Tibial nerve (tissue), 4 donors: ENCODE measurements around the gene HMCN2. TPM values are rescaled to one million over a fixed set of nuclear protein-coding genes. Genes with fewer than 3 reads are reported as not detected.
"Not testable (repeated sequence)": the region's sequence is repeated elsewhere in the genome, so short reads cannot be mapped to it uniquely, and the experiment has no call there.

Source experiments
- DNase-seq, 2 donors: peaks; one replicate each; pipeline ENCODE4 v3.0.0-alpha.2; 2019; ENCODE audit warnings: low spot score in 2 of 2
- H3K27ac ChIP-seq, 4 donors: fragments of 200-600 bp; sonication (generic) in 3 of 4; one replicate each; pipeline ENCODE4 v1.5.1; 2017 to 2019; ENCODE audit warnings: mild to moderate bottlenecking in 1 of 4
- H3K27me3 ChIP-seq, 2 donors: fragments of 200-600 bp; sonication (generic) in 1 of 2; one replicate each; pipeline versions ENCODE4 v1.5.1 to v1.6.0; 2017 to 2019
- H3K36me3 ChIP-seq, 3 donors: fragments of 200-600 bp; sonication (generic); one replicate each; pipeline ENCODE4 v1.5.1; 2018 to 2019
- H3K4me1 ChIP-seq, 4 donors: fragments of 200-600 bp; sonication (generic) in 3 of 4; one replicate each; pipeline ENCODE4 v1.5.1; 2017 to 2019
- H3K4me3 ChIP-seq, 4 donors: fragments of 200-600 bp; sonication (generic) in 3 of 4; one replicate each; pipeline ENCODE4 v1.5.1; 2017 to 2019; ENCODE audit warnings: mild to moderate bottlenecking in 1 of 4, moderate library complexity in 1 of 4
- H3K9me3 ChIP-seq, 4 donors: fragments of 200-600 bp; sonication (generic) in 3 of 4; one replicate each; pipeline ENCODE4 v1.5.1; 2017 to 2019
- CTCF ChIP-seq, 5 experiments: fragments of 200-600 bp in 3 of 5; fragments of 450-650 bp in 2 of 5; sonication (generic) in 3 of 5; IDR thresholded peaks; one replicate each; pipeline ENCODE4 v1.5.1; 2016 to 2019; ENCODE audit warnings: antibody characterized with exemption in 5 of 5, mild to moderate bottlenecking in 3 of 5, moderate library complexity in 2 of 5
- EP300 ChIP-seq, 2 donors: sonication (generic); formaldehyde crosslinking; IDR thresholded peaks; one replicate each; pipeline ENCODE4 v1.6.1; 2017; ENCODE audit warnings: antibody characterized with exemption in 2 of 2, mild to moderate bottlenecking in 1 of 2
- POLR2A ChIP-seq, 2 donors: fragments of 450-650 bp; IDR thresholded peaks; one replicate each; pipeline ENCODE4 v1.6.1; 2017; ENCODE audit warnings: antibody characterized with exemption in 2 of 2, mild to moderate bottlenecking in 2 of 2, moderate library complexity in 2 of 2
- WGBS, 2 donors: methylation state at CpG; one replicate each; pipeline ENCODE4 v1.1.5; 2018; 5-methylcytosine and 5-hydroxymethylcytosine counted together
- total RNA-seq, 4 donors: library from RNA; depleted of rRNA; stranded (reverse); fragments of >200 nt; gene quantifications; one replicate each; pipeline ENCODE4 v1.1.0, GENCODE V29; 2016

HMCN2 gene
- total RNA-seq, 4 donors from 2014 or later = 0.90 to 53.7 (median 20.3) TPM

DNA sequence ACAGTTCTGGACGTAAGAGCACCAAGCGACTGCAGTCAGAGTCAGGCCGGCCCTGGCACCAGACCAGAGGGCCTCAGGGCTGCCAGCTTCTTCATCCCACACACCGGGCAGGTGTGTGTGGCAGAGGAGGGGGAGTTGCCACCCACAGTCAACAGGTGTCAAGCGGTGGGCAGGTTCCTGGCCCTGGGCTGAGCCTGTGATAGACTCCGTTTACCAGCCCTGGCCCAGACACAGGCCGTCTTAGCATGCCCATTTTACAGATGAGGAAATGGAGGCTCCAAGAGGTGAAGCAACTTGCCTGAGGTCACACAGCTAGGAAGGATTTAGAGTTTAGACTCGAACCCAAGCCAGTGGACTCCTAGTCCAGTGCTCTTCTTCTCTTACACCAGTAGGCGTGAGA, 71.8 kb downstream of the HMCN2 start:
- TF ChIP-seq EP300 (IDR thresholded peaks at IDR 0.05) (no peak), POLR2A (IDR thresholded peaks at IDR 0.05) (no peak), CTCF (IDR thresholded peaks at IDR 0.05) (no peak)
- 90 to 98% methylated on average over 5 to 8 of the region's 9 CpGs for WGBS, 2 donors
- Histone ChIP-seq H3K4me3 (no peak overlapping the region), H3K27me3 (no peaks in the 10 kb centered on the region), H3K27ac (no peak overlapping the region), H3K36me3 (no peaks in the 10 kb centered on the region), H3K4me1 (peaks cover 0 to 12% (median 0%) of the 10 kb centered on the region in 4 donors), H3K9me3 (no peaks in the 10 kb centered on the region)
- DNase-seq = no peak

- no peak overlapping the region for H3K27ac ChIP-seq
- DNase-seq = no peak
- 87 to 88% methylated on average over 16 of the region's 16 CpGs for WGBS, 2 donors
- H3K4me3 ChIP-seq = no peak overlapping the region
- TF ChIP-seq CTCF (IDR thresholded peaks at IDR 0.05) (no peak), EP300 (IDR thresholded peaks at IDR 0.05) (no peak), POLR2A (IDR thresholded peaks at IDR 0.05) (no peak)
- H3K36me3 ChIP-seq = no peaks in the 10 kb centered on the region
- H3K4me1 ChIP-seq = peaks cover 0 to 13% (median 0%) of the 10 kb centered on the region in 4 donors
- H3K9me3 ChIP-seq = no peaks in the 10 kb centered on the region
- H3K27me3 ChIP-seq = no peaks in the 10 kb centered on the region
Observed at GRCh38 chr9:130337784-130338380, 72.3 kb downstream of the HMCN2 start.

DNA sequence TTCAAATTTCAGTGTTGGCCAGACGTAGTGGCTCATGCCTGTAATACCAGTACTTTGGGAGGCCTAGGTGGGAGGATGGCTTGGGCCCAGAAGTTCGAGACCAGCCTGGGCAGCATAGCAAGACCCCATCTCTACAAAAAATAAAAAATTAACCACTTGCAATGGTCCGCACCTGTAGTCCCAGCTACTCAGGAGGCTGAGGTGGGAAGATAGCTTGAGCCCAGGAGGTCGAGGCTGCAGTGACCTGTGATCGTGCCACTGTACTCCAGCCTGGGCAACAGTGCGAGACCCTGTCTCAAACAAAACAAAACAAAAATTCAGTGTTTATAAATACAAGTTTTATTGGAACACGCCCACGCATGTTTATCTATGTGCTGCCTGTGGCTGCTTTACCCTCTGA, 73.3 kb downstream of the HMCN2 start:
- H3K27ac ChIP-seq, H3K9me3 ChIP-seq, DNase-seq, H3K27me3 ChIP-seq, H3K36me3 ChIP-seq, H3K4me3 ChIP-seq: not testable (repeated sequence)
- 87 to 88% methylated on average over 8 of the region's 8 CpGs for WGBS, 2 donors
- H3K4me1 ChIP-seq = peaks cover 0 to 19% (median 0%) of the 10 kb centered on the region in 4 donors

DNA sequence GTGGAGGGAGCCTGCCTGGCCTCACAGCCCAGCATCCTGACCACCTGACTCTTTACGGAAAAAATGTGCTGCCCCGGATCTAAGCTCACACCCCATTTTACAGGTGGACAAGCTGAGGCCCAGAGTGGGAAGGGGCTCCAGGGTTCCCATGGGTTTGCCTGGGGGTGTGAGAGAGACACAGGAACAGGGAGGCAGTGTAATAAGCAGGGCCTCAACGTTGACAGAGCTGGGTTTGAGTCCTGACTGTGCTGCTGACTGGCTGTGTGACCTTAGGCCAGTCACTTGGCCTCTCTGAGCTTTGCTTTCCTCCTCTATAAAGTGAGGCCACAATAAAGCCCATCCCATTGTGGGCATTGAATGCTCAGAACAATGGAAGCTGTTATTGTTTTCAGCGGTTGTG, 73.7 kb downstream of the HMCN2 start:
- H3K27me3 ChIP-seq = no peaks in the 10 kb centered on the region
- H3K36me3 ChIP-seq = no peaks in the 10 kb centered on the region
- H3K4me3 ChIP-seq = no peak overlapping the region
- 47 to 50% methylated on average over 3 to 4 of the region's 4 CpGs for WGBS, 2 donors
- no peaks in the 10 kb centered on the region for H3K9me3 ChIP-seq
- H3K4me1 ChIP-seq = peaks cover 0 to 19% (median 0%) of the 10 kb centered on the region in 4 donors
- TF ChIP-seq POLR2A (IDR thresholded peaks at IDR 0.05) = no peak
- no peak for TF ChIP-seq CTCF (IDR thresholded peaks at IDR 0.05)
- no peak for TF ChIP-seq EP300 (IDR thresholded peaks at IDR 0.05)
- no peak for DNase-seq
- H3K27ac ChIP-seq = no peak overlapping the region

DNA sequence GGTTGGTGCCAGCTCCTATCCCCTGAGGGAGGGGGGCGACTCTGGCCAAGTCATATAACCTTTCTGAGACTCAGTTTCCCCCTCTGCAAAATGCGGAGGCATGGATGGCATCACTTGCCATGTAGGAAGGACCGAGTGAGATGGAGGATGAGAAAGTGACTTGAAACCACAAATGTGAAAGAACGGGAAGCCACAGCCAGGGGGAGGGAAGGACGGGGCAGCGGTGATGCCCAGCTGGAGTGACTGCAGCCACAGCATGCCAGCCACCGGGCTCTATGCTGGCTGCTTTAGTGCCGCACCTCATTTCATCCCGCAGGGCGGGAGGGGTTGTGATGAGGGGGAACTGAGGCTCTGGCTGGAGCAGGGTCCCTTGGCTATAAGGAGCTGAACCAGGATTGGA, 74.5 kb downstream of the HMCN2 start:
- TF ChIP-seq EP300 (IDR thresholded peaks at IDR 0.05) (no peak), CTCF (IDR thresholded peaks at IDR 0.05) (no peak), POLR2A (IDR thresholded peaks at IDR 0.05) (no peak)
- 70 to 74% methylated on average over 10 of the region's 10 CpGs for WGBS, 2 donors
- no peaks in the 10 kb centered on the region for H3K27me3 ChIP-seq

GRCh38 chr9:130340557-130340956, 75.0 kb downstream of the HMCN2 start:
- H3K27ac ChIP-seq, H3K27me3 ChIP-seq, H3K36me3 ChIP-seq, DNase-seq, H3K4me3 ChIP-seq, H3K9me3 ChIP-seq: not testable (repeated sequence)
- H3K4me1 ChIP-seq = peaks cover 0 to 18% (median 0%) of the 10 kb centered on the region in 4 donors
- WGBS, 2 donors = 90 to 92% methylated on average over 17 of the region's 17 CpGs

More for the DNA sequence above, 74.5 kb downstream of the HMCN2 start:
- no peaks in the 10 kb centered on the region for H3K36me3 ChIP-seq
- H3K4me3 ChIP-seq = no peak overlapping the region
- DNase-seq = no peak
- H3K9me3 ChIP-seq = no peaks in the 10 kb centered on the region
- H3K4me1 ChIP-seq = peaks cover 0 to 19% (median 0%) of the 10 kb centered on the region in 4 donors
- no peak overlapping the region for H3K27ac ChIP-seq
